Vagina (tissue), 2 donors: ENCODE measurements around the gene IGSF9.
"Not testable (repeated sequence)": the region's sequence is repeated elsewhere in the genome, so short reads cannot be mapped to it uniquely, and the experiment has no call there.

Experiments used
- CTCF ChIP-seq, 3 experiments: fragments of 450-650 bp in 2 of 3; fragments of 200-600 bp in 1 of 3; sonication (generic) in 1 of 3; IDR thresholded peaks; one replicate each; pipeline ENCODE4 v1.5.1; 2017 to 2019; ENCODE audit warnings: antibody characterized with exemption in 3 of 3, mild to moderate bottlenecking in 2 of 3, moderate library complexity in 2 of 3
- POLR2A ChIP-seq, 2 donors: fragments of 450-650 bp; IDR thresholded peaks; one replicate each; pipeline ENCODE4 v1.6.1; 2017; ENCODE audit warnings: antibody characterized with exemption in 2 of 2, mild to moderate bottlenecking in 2 of 2, moderate library complexity in 2 of 2

GRCh38 chr1:159904036-159904435 is 41.4 kb downstream of the IGSF9 start:
- TF ChIP-seq POLR2A, CTCF (IDR thresholded peaks at IDR 0.05): not testable (repeated sequence)
